ENCODE measurements around the gene ZNF492.
"Not testable (repeated sequence)": the region's sequence is repeated elsewhere in the genome, so short reads cannot be mapped to it uniquely, and the experiment has no call there.

Gene ZNF492

GRCh38 chr19:22633706-22634449 lies at the start of gene ZNF492:
TSS of gene ZNF492 (plus strand) at chr19:22634324. CDS start at chr19:22653400, 19,076 bp downstream.
- DNase-seq, result peak; percentile 82 to 87

- DNase-seq, result no peak
Observed at GRCh38 chr19:22595422-22595821, 38.7 kb upstream of the ZNF492 start.

GRCh38 chr19:22595918-22596341 lies 38.2 kb upstream of the ZNF492 start:
- no peak for DNase-seq

GRCh38 chr19:22600690-22601648 lies 33.2 kb upstream of the ZNF492 start:
- no peak for DNase-seq

GRCh38 chr19:22601906-22602630 lies 32.1 kb upstream of the ZNF492 start:
- no peak for DNase-seq

GRCh38 chr19:22602631-22603272 lies 31.4 kb upstream of the ZNF492 start:
- no peak for DNase-seq

GRCh38 chr19:22603518-22604440 lies 30.3 kb upstream of the ZNF492 start:
- DNase-seq, result no peak

GRCh38 chr19:22604571-22605274 lies 29.4 kb upstream of the ZNF492 start:
- DNase-seq, result no peak

GRCh38 chr19:22605275-22606211 lies 28.6 kb upstream of the ZNF492 start:
- DNase-seq, result no peak

- DNase-seq, result no peak
Observed at GRCh38 chr19:22606212-22606553, 27.9 kb upstream of the ZNF492 start.

GRCh38 chr19:22606954-22607652 lies 27.0 kb upstream of the ZNF492 start:
- DNase-seq, result no peak

- no peak for DNase-seq
Observed at GRCh38 chr19:22607653-22608430, 26.3 kb upstream of the ZNF492 start.

GRCh38 chr19:22608441-22608840 lies 25.7 kb upstream of the ZNF492 start:
- DNase-seq, result no peak

- no peak for DNase-seq
Observed at GRCh38 chr19:22609630-22610029, 24.5 kb upstream of the ZNF492 start.

- DNase-seq, result no peak
Observed at GRCh38 chr19:22610121-22610520, 24.0 kb upstream of the ZNF492 start.

GRCh38 chr19:22612316-22612715 lies 21.8 kb upstream of the ZNF492 start:
- no peak for DNase-seq

- DNase-seq, result no peak
Observed at GRCh38 chr19:22616659-22617058, 17.5 kb upstream of the ZNF492 start.

GRCh38 chr19:22617181-22617580 lies 16.9 kb upstream of the ZNF492 start:
- not testable (repeated sequence) for DNase-seq

Measured in CD4-positive, alpha-beta T cell treated with Interleukin-4 for 1 hour (primary cell).